SK-N-SH (cell line): ENCODE data around the gene PYGM. TPM values are rescaled to one million over a fixed set of nuclear protein-coding genes. Genes with fewer than 3 reads are reported as not detected.

Experiments used
- CTCF ChIA-PET: fragments of 300-600, 350-600 bp; formaldehyde crosslinking; extraction: SDS; loops from one replicate; lab custom pipeline; 2021; lab: Yijun Ruan, JAX
- POLR2A ChIA-PET: fragments of 350-600 bp; sonication (Branson Sonifier 250); formaldehyde crosslinking; extraction: SDS; loops from one replicate; lab custom pipeline; 2020; ENCODE audit warnings: antibody characterized with exemption, inconsistent platforms; lab: Yijun Ruan, JAX
- DNase-seq: peaks from one replicate; pipeline ENCODE4 v3.0.0; 2012
- H2AFZ ChIP-seq: fragments of 200-600 bp; sonication (generic); 2 replicates; pipeline ENCODE4 v1.8.1; 2016; ENCODE audit warnings: antibody characterized with exemption, mild to moderate bottlenecking, low read depth
- H3F3A ChIP-seq: fragments of 200-600 bp; sonication (generic); replicated peaks from 2 replicates; pipeline ENCODE3; 2016; ENCODE audit warnings: antibody characterized with exemption, mild to moderate bottlenecking; ENCODE audit not compliant: insufficient read depth
- H3K27ac ChIP-seq, 2 experiments: fragments of 200-500 bp in 1 of 2; fragments of 200-600 bp in 1 of 2; sonication (Bioruptor generic) in 1 of 2; sonication (generic), shearing (Covaris generic) in 1 of 2; 2 replicates each; pipeline versions ENCODE4 v1.5.1 to v1.6.1; 2014 to 2016; ENCODE audit warnings: low read depth in 2 of 2, inconsistent platforms in 1 of 2, low read length in 1 of 2, mild to moderate bottlenecking in 1 of 2, mixed read lengths in 1 of 2
- H3K27me3 ChIP-seq: fragments of 200-600 bp; sonication (generic), shearing (Covaris generic); 2 replicates; pipeline ENCODE4 v1.6.1; 2016; ENCODE audit warnings: mixed run types; ENCODE audit not compliant: insufficient read depth
- H3K36me3 ChIP-seq, 2 experiments: fragments of 200-500 bp in 1 of 2; fragments of 200-600 bp in 1 of 2; sonication (Bioruptor generic) in 1 of 2; sonication (generic) in 1 of 2; replicated peaks in 1 of 2; 2 replicates each; pipeline versions ENCODE3 to v1.5.1; 2014 to 2016; ENCODE audit warnings: low read length in 1 of 2, mild to moderate bottlenecking in 1 of 2; ENCODE audit not compliant: insufficient read depth in 2 of 2, control insufficient read depth in 1 of 2
- H3K4me1 ChIP-seq, 2 experiments: fragments of 200-500 bp in 1 of 2; fragments of 200-600 bp in 1 of 2; sonication (Bioruptor generic) in 1 of 2; sonication (generic), shearing (Covaris generic) in 1 of 2; 2 replicates each; pipeline versions ENCODE4 v1.5.1 to v1.6.1; 2014 to 2016; ENCODE audit warnings: low read depth in 1 of 2, low read length in 1 of 2, mixed run types in 1 of 2; ENCODE audit not compliant: insufficient read depth in 2 of 2, control insufficient read depth in 1 of 2
- H3K4me2 ChIP-seq: fragments of 200-600 bp; sonication (generic), shearing (Covaris generic); 2 replicates; pipeline ENCODE4 v1.6.1; 2017; ENCODE audit warnings: mixed run types
- H3K4me3 ChIP-seq, 2 experiments: fragments of 200-500 bp in 1 of 2; fragments of 200-600 bp in 1 of 2; sonication (Bioruptor generic) in 1 of 2; sonication (generic), shearing (Covaris generic) in 1 of 2; 2 replicates each; pipeline versions ENCODE4 v1.5.1 to v1.8.1; 2014 to 2016; ENCODE audit warnings: low read depth in 2 of 2, inconsistent platforms in 1 of 2, low read length in 1 of 2, mild to moderate bottlenecking in 1 of 2, mixed read lengths in 1 of 2, moderate library complexity in 1 of 2
- H3K79me2 ChIP-seq: fragments of 200-600 bp; sonication (generic); 2 replicates; pipeline ENCODE4 v1.8.1; 2017; ENCODE audit warnings: mild to moderate bottlenecking; ENCODE audit not compliant: insufficient read depth
- H3K9ac ChIP-seq: fragments of 200-600 bp; sonication (generic); 2 replicates; pipeline ENCODE4 v1.6.1; 2017; ENCODE audit warnings: mixed run types
- H3K9me2 ChIP-seq: fragments of 200-600 bp; sonication (generic); 2 replicates; pipeline ENCODE4 v1.6.1; 2017; ENCODE audit warnings: mixed run types
- H3K9me3 ChIP-seq: fragments of 200-600 bp; sonication (generic); 2 replicates; pipeline ENCODE4 v1.6.1; 2017; ENCODE audit warnings: mixed run types, mild to moderate bottlenecking, moderate library complexity
- H4K20me1 ChIP-seq: fragments of 200-600 bp; sonication (generic); 2 replicates; pipeline ENCODE4 v1.6.1; 2017; ENCODE audit warnings: mild to moderate bottlenecking, mixed run types; ENCODE audit not compliant: insufficient read depth
- CHD2 ChIP-seq: fragments of 150-350 bp; IDR thresholded peaks from 2 replicates; pipeline ENCODE4 v1.6.1; 2018; ENCODE audit warnings: low read length; ENCODE audit not compliant: partially characterized antibody
- EZH2phosphoT487 ChIP-seq: fragments of 200-600 bp; sonication (generic); IDR thresholded peaks from 2 replicates; pipeline ENCODE4 v1.6.1; 2017; ENCODE audit warnings: low read depth, mixed run types, mild to moderate bottlenecking, antibody characterized with exemption, moderate library complexity, borderline replicate concordance
- FOXM1 ChIP-seq: IDR thresholded peaks from 2 replicates; pipeline ENCODE4 v1.4.0; 2012; ENCODE audit warnings: low read depth, mild to moderate bottlenecking
- POLR2AphosphoS5 ChIP-seq: IDR thresholded peaks from 2 replicates; pipeline ENCODE4 v1.6.1; 2012; ENCODE audit warnings: low read depth, low read length
- RXRA ChIP-seq: IDR thresholded peaks from 2 replicates; pipeline ENCODE4 v1.4.0; 2012; ENCODE audit warnings: low read depth, mild to moderate bottlenecking, borderline replicate concordance
- SMC3 ChIP-seq: IDR thresholded peaks from 2 replicates; pipeline ENCODE4 v1.6.1; 2012; ENCODE audit warnings: low read depth, low read length, improper control_type of control experiment
- TCF12 ChIP-seq: IDR thresholded peaks from 2 replicates; pipeline ENCODE4 v1.4.0; 2012
- WGBS: methylation state at CpG from one replicate; pipeline ENCODE4 v1.1.6; 2017; ENCODE audit warnings: low lambda C conversion rate; 5-methylcytosine and 5-hydroxymethylcytosine counted together
- polyA plus RNA-seq, 3 experiments: library from polyadenylated mRNA; depleted of rRNA; stranded (reverse); fragments of >200 nt; gene quantifications; 2 replicates each; pipeline ENCODE4 v1.2.3, GENCODE V29; 2012
- TF ChIP-seq, protein P1 (sequence below): fragments of 150-350 bp; IDR thresholded peaks from 2 replicates; pipeline ENCODE4 v1.6.1; 2017; ENCODE audit warnings: antibody characterized with exemption, low read length, low read depth, borderline replicate concordance
- TF ChIP-seq, protein P2 (sequence below): IDR thresholded peaks from 2 replicates; pipeline ENCODE4 v1.4.0; 2012; ENCODE audit warnings: low read depth

PYGM gene
- polyA plus RNA-seq, 1 of the 3 experiments (the other 2 are of a cell fraction) = 0.08 TPM

DNA sequence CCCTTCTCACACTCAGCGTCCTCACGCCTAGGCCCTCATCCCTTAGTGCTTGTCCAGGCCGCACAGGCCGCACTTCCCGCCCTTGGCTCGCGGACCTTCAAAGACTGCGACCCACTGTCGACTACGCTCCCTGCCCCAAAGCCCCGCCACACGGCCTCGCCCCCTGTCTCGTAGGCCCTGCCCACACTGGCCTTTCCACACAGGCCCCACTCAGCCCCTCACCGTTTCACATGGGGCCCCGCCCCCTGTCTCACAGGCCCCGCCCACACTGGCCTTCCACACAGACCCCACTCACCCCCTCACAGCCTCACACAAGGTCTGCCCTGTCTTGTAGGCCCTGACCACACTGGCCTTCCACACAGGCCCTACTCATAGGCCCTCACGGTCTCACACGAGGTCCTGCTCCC, 47.8 kb downstream of the PYGM start:
- Histone ChIP-seq H3K36me3 (no peaks in the 10 kb centered on the region), H3K4me2 (no peak overlapping the region), H3K9me2 (no peaks in the 10 kb centered on the region)
- CTCF ChIA-PET = interaction anchor here (5.0 kb wide), 1 partner anchor 23 kb away, joined by 37 read pairs; no protein-coding TSS in a partner anchor
- TF ChIP-seq, protein P1, sequence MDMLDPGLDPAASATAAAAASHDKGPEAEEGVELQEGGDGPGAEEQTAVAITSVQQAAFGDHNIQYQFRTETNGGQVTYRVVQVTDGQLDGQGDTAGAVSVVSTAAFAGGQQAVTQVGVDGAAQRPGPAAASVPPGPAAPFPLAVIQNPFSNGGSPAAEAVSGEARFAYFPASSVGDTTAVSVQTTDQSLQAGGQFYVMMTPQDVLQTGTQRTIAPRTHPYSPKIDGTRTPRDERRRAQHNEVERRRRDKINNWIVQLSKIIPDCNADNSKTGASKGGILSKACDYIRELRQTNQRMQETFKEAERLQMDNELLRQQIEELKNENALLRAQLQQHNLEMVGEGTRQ = no peak
- TF ChIP-seq POLR2AphosphoS5 = no peak
- TF ChIP-seq CHD2 = no peak
- TF ChIP-seq EZH2phosphoT487 = no peak
- no peak for TF ChIP-seq TCF12
- TF ChIP-seq RXRA = no peak
- no peak for TF ChIP-seq FOXM1
- TF ChIP-seq SMC3 = no peak
- TF ChIP-seq, all 33 proteins: peak for 0
- POLR2A ChIA-PET = no interaction called here
- Histone ChIP-seq H3K4me1 (peaks cover 0 to 31% of the 10 kb centered on the region in 2 experiments; a peak in 3 of 4 replicates), H3K4me3 (no peak overlapping the region), H4K20me1 (no peaks in the 10 kb centered on the region), H3K27me3 (no peaks in the 10 kb centered on the region), H3K9ac (no peak overlapping the region), H2AFZ (no peak overlapping the region), H3K27ac (peak overlapping the region in 1 of 2 experiments; percentile 0; a peak in 1 of 4 replicates), H3K9me3 (no peaks in the 10 kb centered on the region), H3K79me2 (no peaks in the 10 kb centered on the region), H3F3A (peaks cover 6% of the 10 kb centered on the region)
- DNase-seq = no peak
- 91% methylated on average over 19 of the region's 19 CpGs for WGBS

GRCh38 chr11:64711138-64711955, 48.4 kb downstream of the PYGM start:
- peaks cover 6% of the 10 kb centered on the region for H3F3A ChIP-seq
- ChIA-PET POLR2A (interaction anchor here (0.6 kb wide), 1 partner anchor 16 kb away, joined by 3 read pairs; no protein-coding TSS in a partner anchor), CTCF (interaction anchor here (0.7 to 5.0 kb wide), 4 partner anchors 8 to 22 kb away, joined by 3 to 37 read pairs (median 6); partner anchors contain the start of gene NRXN2)
- H3K79me2 ChIP-seq = no peaks in the 10 kb centered on the region
- no peak overlapping the region for H3K4me3 ChIP-seq
- H4K20me1 ChIP-seq = no peaks in the 10 kb centered on the region
- peak; percentile 70 for DNase-seq
- peak overlapping the region in 1 of 2 experiments; percentile 40; a peak in 1 of 4 replicates for H3K27ac ChIP-seq
- no peak overlapping the region for H3K9ac ChIP-seq
- no peak overlapping the region for H3K4me2 ChIP-seq
- H3K9me2 ChIP-seq = no peaks in the 10 kb centered on the region
- H3K9me3 ChIP-seq = no peaks in the 10 kb centered on the region
- no peak overlapping the region for H2AFZ ChIP-seq
- TF ChIP-seq CHD2 (no peak), SMC3 (no peak), RXRA (no peak), FOXM1 (no peak)
- TF ChIP-seq, protein P2, sequence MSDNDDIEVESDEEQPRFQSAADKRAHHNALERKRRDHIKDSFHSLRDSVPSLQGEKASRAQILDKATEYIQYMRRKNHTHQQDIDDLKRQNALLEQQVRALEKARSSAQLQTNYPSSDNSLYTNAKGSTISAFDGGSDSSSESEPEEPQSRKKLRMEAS = no peak
- TF ChIP-seq, all 33 proteins: peak for 0
- H3K4me1 ChIP-seq = peaks cover 0 to 25% of the 10 kb centered on the region in 2 experiments; a peak in 3 of 4 replicates
- no peaks in the 10 kb centered on the region for H3K36me3 ChIP-seq
- no peaks in the 10 kb centered on the region for H3K27me3 ChIP-seq
- 95% methylated on average over 30 of the region's 46 CpGs for WGBS
